K562 (cell line): ENCODE measurements around the gene LMNA. TPM values are rescaled to one million over a fixed set of nuclear protein-coding genes. Genes with fewer than 3 reads are reported as not detected.

Experiments used
- ARID3A ChIP-seq: IDR thresholded peaks from 2 replicates; pipeline ENCODE4 v1.6.1; 2012; ENCODE audit warnings: low read depth, low read length, improper control_type of control experiment, borderline replicate concordance
- ATF6 ChIP-seq: sonication (generic); formaldehyde crosslinking; IDR thresholded peaks from 2 replicates; pipeline ENCODE4 v1.4.0; 2020; ENCODE audit warnings: mild to moderate bottlenecking, missing genetic modification reagents
- ATF7 ChIP-seq: fragments of 450-650 bp; IDR thresholded peaks from 2 replicates; pipeline ENCODE4 v1.7.1; 2014; ENCODE audit warnings: mild to moderate bottlenecking, moderate library complexity
- DMBX1 ChIP-seq: fragments of 250-450 bp; sonication (Bioruptor Pico); IDR thresholded peaks from 2 replicates; pipeline ENCODE4 v1.8.0; 2022; ENCODE audit warnings: inconsistent platforms, mild to moderate bottlenecking, moderate library complexity, borderline replicate concordance
- MCM3 ChIP-seq: fragments of 450-650 bp; IDR thresholded peaks from 2 replicates; pipeline ENCODE4 v1.6.1; 2016
- POLR3A ChIP-seq: IDR thresholded peaks from 2 replicates; pipeline ENCODE4 v1.6.1; 2011; ENCODE audit warnings: borderline replicate concordance, mild to moderate bottlenecking, moderate library complexity; ENCODE audit not compliant: insufficient read length, insufficient read depth; ENCODE audit errors: extremely low read depth
- PREB ChIP-seq: sonication (generic); formaldehyde crosslinking; IDR thresholded peaks from 2 replicates; pipeline ENCODE4 v1.8.1; 2023; ENCODE audit warnings: mild to moderate bottlenecking, missing genetic modification reagents
- PRPF4 ChIP-seq: fragments of 200-400 bp; formaldehyde crosslinking; IDR thresholded peaks from one replicate; pipeline ENCODE4 v1.6.1; 2017; ENCODE audit warnings: low read length, low read depth, mild to moderate bottlenecking; ENCODE audit not compliant: insufficient read depth, poor library complexity, severe bottlenecking
- SNRNP70 ChIP-seq: fragments of 200-400 bp; formaldehyde crosslinking; optimal IDR thresholded peaks from 2 replicates; pipeline ENCODE3; 2017; ENCODE audit warnings: low read depth, low read length
- TCFL5 ChIP-seq: fragments of 250-450 bp; sonication (Bioruptor Pico); conservative IDR thresholded peaks from 2 replicates; pipeline ENCODE4 v1.6.1; 2021; ENCODE audit warnings: mild to moderate bottlenecking, moderate library complexity, matching md5 sums
- polyA plus RNA-seq, 8 experiments: library from polyadenylated mRNA; depleted of rRNA in 4 of 8; stranded (reverse) in 5 of 8; unstranded in 3 of 8; fragments of >200 nt; fragmentation: Nextera tagmentation in 2 of 8; fragmentation: Illumina TruSeq in 1 of 8; extraction: Ambion mirVana in 2 of 8; extraction: Trizol in 1 of 8; gene quantifications; 2 replicates each; pipeline versions ENCODE4 v1.2.1 to v1.2.3, GENCODE V29; 2011 to 2014; ENCODE audit warnings: inconsistent platforms in 1 of 8, missing spikeins in 1 of 8
- total RNA-seq, 7 experiments: library from RNA; depleted of rRNA in 6 of 7; stranded (reverse); fragments of >200 nt in 6 of 7; fragmentation: Illumina TruSeq in 2 of 7; extraction: Trizol in 2 of 7; gene quantifications; 2 replicates each; pipeline versions ENCODE4 v1.2.1 to v1.2.3, GENCODE V29; 2011 to 2021; ENCODE audit warnings: low replicate concordance in 1 of 7
- TF ChIP-seq, protein P1 (sequence below): fragments of 450-650 bp; IDR thresholded peaks from 2 replicates; pipeline ENCODE4 v1.6.1; 2018; ENCODE audit not compliant: partially characterized antibody
- TF ChIP-seq, protein P2 (sequence below): sonication (generic); formaldehyde crosslinking; IDR thresholded peaks from 2 replicates; pipeline ENCODE4 v1.8.0; 2023; ENCODE audit warnings: mild to moderate bottlenecking, missing genetic modification reagents
- TF ChIP-seq, protein P3 (sequence below), 3 experiments: fragments of 200-800 bp in 1 of 3; sonication (Bioruptor generic) in 1 of 3; sonication (generic) in 1 of 3; formaldehyde crosslinking in 1 of 3; IDR thresholded peaks; 2 replicates each; pipeline versions ENCODE4 v1.6.1 to v1.8.0; 2016 to 2022; ENCODE audit warnings: mild to moderate bottlenecking in 2 of 3, missing compliant biosample characterization in 2 of 3, missing genetic modification characterization in 2 of 3, missing genetic modification reagents in 1 of 3

LMNA gene
- total and polyA plus RNA-seq, 9 of the 15 experiments (the other 6 are each of a cell fraction or from before 2014, with no cell fraction given): 1.00 to 347 (median 88.2) TPM

- TF ChIP-seq PRPF4 (no peak), ATF6 (CRISPR knock-in tag) (no peak), ATF7 (no peak), SNRNP70 (no peak), POLR3A (no peak), MCM3 (no peak), ARID3A (no peak), TCFL5 (CRISPR knock-in tag) (no peak), DMBX1 (CRISPR knock-in tag) (no peak), PREB (no peak)
- TF ChIP-seq, protein P1, sequence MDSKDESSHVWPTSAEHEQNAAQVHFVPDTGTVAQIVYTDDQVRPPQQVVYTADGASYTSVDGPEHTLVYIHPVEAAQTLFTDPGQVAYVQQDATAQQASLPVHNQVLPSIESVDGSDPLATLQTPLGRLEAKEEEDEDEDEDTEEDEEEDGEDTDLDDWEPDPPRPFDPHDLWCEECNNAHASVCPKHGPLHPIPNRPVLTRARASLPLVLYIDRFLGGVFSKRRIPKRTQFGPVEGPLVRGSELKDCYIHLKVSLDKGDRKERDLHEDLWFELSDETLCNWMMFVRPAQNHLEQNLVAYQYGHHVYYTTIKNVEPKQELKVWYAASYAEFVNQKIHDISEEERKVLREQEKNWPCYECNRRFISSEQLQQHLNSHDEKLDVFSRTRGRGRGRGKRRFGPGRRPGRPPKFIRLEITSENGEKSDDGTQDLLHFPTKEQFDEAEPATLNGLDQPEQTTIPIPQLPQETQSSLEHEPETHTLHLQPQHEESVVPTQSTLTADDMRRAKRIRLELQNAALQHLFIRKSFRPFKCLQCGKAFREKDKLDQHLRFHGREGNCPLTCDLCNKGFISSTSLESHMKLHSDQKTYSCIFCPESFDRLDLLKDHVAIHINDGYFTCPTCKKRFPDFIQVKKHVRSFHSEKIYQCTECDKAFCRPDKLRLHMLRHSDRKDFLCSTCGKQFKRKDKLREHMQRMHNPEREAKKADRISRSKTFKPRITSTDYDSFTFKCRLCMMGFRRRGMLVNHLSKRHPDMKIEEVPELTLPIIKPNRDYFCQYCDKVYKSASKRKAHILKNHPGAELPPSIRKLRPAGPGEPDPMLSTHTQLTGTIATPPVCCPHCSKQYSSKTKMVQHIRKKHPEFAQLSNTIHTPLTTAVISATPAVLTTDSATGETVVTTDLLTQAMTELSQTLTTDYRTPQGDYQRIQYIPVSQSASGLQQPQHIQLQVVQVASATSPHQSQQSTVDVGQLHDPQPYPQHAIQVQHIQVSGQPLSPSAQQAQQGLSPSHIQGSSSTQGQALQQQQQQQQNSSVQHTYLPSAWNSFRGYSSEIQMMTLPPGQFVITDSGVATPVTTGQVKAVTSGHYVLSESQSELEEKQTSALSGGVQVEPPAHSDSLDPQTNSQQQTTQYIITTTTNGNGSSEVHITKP: no peak
- TF ChIP-seq, protein P2, sequence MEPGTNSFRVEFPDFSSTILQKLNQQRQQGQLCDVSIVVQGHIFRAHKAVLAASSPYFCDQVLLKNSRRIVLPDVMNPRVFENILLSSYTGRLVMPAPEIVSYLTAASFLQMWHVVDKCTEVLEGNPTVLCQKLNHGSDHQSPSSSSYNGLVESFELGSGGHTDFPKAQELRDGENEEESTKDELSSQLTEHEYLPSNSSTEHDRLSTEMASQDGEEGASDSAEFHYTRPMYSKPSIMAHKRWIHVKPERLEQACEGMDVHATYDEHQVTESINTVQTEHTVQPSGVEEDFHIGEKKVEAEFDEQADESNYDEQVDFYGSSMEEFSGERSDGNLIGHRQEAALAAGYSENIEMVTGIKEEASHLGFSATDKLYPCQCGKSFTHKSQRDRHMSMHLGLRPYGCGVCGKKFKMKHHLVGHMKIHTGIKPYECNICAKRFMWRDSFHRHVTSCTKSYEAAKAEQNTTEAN (CRISPR knock-in tag): peak; percentile 62; the same call in 1 of the 2 replicates
- TF ChIP-seq, protein P3, sequence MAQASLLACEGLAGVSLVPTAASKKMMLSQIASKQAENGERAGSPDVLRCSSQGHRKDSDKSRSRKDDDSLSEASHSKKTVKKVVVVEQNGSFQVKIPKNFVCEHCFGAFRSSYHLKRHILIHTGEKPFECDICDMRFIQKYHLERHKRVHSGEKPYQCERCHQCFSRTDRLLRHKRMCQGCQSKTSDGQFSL (CRISPR knock-in tag; IDR thresholded peaks at IDR 0.05): no peak
- TF ChIP-seq, protein P3 (tag; IDR thresholded peaks at IDR 0.05): no peak
Measured at GRCh38 chr1:156114919-156115513, 505 bp downstream of the LMNA start (continued).
